ENCODE results near the gene FPGS. TPM values are rescaled to one million over a fixed set of nuclear protein-coding genes. Genes with fewer than 3 reads are reported as not detected.
"Not testable (repeated sequence)": the region's sequence is repeated elsewhere in the genome, so short reads cannot be mapped to it uniquely, and the experiment has no call there.

The FPGS gene, protein sequence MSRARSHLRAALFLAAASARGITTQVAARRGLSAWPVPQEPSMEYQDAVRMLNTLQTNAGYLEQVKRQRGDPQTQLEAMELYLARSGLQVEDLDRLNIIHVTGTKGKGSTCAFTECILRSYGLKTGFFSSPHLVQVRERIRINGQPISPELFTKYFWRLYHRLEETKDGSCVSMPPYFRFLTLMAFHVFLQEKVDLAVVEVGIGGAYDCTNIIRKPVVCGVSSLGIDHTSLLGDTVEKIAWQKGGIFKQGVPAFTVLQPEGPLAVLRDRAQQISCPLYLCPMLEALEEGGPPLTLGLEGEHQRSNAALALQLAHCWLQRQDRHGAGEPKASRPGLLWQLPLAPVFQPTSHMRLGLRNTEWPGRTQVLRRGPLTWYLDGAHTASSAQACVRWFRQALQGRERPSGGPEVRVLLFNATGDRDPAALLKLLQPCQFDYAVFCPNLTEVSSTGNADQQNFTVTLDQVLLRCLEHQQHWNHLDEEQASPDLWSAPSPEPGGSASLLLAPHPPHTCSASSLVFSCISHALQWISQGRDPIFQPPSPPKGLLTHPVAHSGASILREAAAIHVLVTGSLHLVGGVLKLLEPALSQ
- 100 to 1,000 TPM in 1 of 2 donors, 10 to 100 TPM in 1; 96.0 to 150 TPM for total RNA-seq

DNA sequence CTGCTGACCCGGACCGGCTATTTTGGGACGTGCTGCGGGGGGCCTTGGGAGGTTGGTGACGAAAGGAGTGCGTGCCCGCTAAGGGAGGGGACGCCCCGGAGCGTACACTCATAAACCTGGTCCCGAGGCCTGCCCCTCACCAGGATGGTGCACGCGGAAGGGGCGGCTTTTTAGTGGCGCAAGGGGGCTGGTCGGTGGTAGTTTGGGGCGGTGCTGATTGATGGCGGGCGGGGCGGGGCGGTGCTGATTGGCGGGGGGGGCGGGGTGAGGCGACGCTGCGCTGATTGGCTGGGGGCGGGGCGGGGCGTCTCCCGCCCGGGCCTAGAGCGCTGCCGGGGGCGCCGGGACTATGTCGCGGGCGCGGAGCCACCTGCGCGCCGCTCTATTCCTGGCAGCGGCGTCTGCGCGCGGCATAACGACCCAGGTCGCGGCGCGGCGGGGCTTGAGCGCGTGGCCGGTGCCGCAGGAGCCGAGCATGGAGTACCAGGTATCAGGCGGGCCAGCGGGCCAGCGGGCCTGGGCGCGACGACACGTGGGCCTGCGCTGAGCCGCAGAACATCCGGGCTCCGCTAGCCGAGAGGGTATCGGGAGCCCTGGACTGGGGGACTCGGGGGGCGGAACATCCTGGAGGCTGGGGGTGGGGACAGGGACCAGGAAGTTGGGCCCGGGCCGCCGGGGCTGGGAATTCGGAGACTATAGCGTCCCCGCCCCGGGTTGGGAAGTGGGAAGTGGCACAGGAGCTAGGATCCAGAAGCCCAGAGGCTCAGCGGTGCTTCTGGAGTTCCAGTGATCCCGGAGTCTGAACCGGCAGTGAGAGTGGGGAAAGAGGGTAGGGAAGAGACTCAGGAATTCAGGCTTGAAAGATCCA is at the start of gene FPGS:
FPGS (plus strand) TSS at position 307 of the 868 bp plus-strand sequence; CDS start at position 350, 43 bp downstream.
- peak within 1 kb of the TSS; percentile 95 for H3K4me3 Mint-ChIP-seq

DNA sequence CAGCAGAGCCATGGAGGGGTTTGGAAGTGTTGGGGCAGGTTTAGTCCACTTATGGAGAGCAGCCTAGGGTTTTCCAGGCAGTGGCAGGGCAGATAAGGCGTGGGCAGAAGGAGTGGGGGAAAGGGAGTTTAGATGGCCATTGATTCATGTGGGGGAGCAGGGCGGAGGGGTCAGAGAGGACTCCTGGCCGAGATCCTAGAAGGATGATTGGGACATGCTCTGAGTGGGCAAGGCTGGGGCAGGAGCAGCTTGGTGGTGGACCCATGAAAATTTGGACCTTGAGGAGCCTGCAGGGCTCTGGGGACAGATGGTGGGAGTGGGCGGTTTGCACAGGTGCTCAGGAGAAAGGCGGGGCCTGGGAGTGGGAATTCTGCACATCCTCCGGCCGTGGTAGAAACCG is 49.5 kb upstream of the FPGS start:
- peaks cover 0 to 5% of the 10 kb centered on the region in 2 donors for H3K4me1 Mint-ChIP-seq (ENCODE audit: low read depth in 2 of 2)
- H3K27ac Mint-ChIP-seq: peak overlapping the region in 1 of 2 donors; percentile 72
- H3K4me3 Mint-ChIP-seq: no peak overlapping the region
- H3K27me3 Mint-ChIP-seq: no peaks in the 10 kb centered on the region
- no peak for ATAC-seq
- DNase-seq (ENCODE audit: low spot score): no peak
- no peaks in the 10 kb centered on the region for H3K9me3 Mint-ChIP-seq
- H3K36me3 Mint-ChIP-seq: peaks cover 5% of the 10 kb centered on the region

More for the DNA sequence above, at the start of gene FPGS:
- Mint-ChIP-seq H3K27me3 (no peaks in the 10 kb centered on the region), H3K4me1 (ENCODE audit: low read depth in 2 of 2) (peaks cover 6 to 15% of the 10 kb centered on the region in 2 donors), H3K36me3 (no peaks in the 10 kb centered on the region), H3K27ac (peak within 1 kb of the TSS; percentile 93 to 97), H3K9me3 (no peaks in the 10 kb centered on the region)
- ATAC-seq (peak; percentile 92 to 93), DNase-seq (ENCODE audit: low spot score) (peak; percentile 92)

DNA sequence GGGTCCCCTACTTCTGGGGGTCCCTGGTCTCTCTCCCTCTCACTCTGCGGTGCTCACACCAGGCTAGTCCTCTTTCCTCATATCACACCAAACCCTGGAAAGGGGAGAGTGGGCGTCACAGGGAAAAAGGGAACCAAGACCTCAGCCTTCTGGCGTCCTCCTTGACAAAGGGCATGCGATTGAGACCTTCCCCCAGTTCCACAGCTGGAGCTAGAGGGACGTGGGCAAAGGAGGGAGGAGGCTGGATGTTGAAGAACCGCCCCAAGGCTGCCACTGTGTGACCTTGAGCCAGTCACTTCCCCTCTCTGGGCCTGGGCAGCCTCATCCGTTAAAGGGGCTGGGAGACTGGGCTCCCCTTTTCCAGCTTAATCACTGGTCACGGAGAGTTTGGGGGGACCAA is 49.1 kb upstream of the FPGS start:
- peaks cover 5% of the 10 kb centered on the region for H3K36me3 Mint-ChIP-seq
- no peaks in the 10 kb centered on the region for H3K27me3 Mint-ChIP-seq
- no peak overlapping the region for H3K27ac Mint-ChIP-seq
- H3K9me3 Mint-ChIP-seq: no peaks in the 10 kb centered on the region
- no peak overlapping the region for H3K4me3 Mint-ChIP-seq
- ATAC-seq (no peak), DNase-seq (ENCODE audit: low spot score) (no peak)
- peaks cover 0 to 7% of the 10 kb centered on the region in 2 donors for H3K4me1 Mint-ChIP-seq (ENCODE audit: low read depth in 2 of 2)

DNA sequence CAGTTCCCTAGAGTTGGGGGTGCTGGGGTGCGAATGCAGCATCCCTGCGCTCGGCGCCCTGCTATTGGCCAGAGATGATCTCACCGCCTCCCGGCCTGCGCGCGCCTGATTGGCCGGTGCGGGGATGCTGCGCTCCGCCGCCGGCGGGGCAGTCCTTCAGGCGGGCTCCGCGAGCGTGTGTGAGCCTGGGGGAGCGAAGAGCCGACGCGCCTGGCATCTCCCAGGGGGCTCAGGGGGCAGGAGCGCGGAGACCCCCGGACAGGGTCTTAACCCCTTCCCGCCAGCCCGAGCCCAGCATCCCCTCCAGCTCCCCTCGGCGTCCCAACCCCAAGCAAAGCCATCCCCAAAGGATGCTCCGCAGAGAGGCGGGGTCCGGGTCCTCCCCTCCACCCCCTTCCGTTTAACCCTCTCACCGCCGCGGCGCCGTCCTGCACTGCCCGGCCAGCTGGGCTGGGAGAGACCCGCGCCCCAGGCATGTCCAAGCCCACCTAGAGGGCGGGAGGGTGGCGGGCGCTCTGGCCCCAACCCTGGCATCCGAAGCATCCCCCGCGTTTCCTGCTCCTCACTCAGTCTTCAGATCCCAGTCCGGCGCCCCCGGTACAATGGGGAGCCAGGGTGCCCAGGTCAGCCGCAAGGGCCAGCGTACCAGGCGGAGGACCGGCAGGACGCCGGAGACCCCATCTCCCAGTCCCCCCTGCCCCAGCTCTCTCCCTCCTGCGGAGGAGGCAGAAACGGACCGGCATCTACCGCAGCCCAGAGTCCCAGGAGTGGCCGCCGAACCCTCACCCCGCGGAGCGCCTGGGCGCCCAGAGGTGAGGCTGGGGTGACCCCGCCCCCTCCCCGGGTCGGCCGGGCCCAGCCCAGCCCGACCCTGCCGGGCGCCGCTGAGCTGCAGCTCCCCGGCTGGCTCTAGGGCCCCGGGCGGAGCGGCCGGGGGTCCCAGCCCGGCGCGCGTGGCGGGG is 48.3 kb upstream of the FPGS start:
- H3K9me3 Mint-ChIP-seq: no peaks in the 10 kb centered on the region
- DNase-seq (ENCODE audit: low spot score) (no peak), ATAC-seq (peak in 1 of 2 donors; percentile 22)
- H3K36me3 Mint-ChIP-seq: peaks cover 5% of the 10 kb centered on the region
- H3K27me3 Mint-ChIP-seq: no peaks in the 10 kb centered on the region
- peaks cover 0 to 11% of the 10 kb centered on the region in 2 donors for H3K4me1 Mint-ChIP-seq (ENCODE audit: low read depth in 2 of 2)
- H3K4me3 Mint-ChIP-seq: no peak overlapping the region
- H3K27ac Mint-ChIP-seq: no peak overlapping the region

DNA sequence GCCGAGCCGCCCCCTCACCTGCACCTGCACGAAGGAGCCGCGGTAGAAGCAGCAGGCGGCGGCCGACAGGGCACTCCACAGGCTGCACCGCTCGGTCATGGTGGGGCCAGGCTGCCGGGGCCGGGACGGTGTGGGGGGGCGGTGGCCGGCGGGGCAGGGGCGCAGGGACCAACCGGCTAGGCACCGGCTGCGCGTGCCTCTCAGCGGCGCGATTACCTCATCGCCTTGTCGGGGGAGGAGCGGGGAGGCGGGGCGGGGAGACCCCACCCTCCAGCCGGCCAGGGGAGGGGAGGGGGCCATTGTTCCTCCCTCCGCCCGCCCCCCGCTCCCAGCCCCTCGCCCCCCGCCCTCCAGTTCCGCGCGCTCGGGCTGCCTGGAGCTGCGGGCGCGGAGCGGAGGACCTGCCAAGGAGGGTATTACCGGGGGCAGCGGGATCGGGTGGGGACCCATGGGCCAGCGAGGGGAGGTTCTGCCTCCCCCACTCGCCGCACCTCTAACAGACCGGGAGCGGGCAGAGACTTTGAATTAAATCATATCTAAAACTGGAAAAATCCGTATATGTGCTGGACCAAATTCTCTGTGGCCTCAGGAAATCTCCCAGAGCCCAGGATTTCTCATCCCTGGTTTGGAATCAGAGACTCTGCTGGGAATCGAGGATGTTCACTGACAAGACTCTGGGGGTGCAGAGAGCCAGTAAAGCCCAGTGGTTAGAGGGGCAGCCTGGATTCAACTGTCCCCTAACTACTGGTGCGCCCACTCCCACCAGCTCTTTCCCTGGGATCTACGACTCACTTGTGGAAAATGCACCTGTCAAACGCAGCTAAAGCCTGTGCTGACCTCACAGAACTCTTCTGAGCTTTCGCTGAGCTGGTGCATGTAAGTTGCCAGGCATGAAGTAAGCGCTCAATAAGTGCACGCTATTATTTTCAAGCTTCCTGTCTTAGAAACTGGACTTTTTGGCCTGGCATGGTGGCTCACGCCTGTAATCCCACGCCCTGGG is 47.3 kb upstream of the FPGS start:
- ATAC-seq: no peak
- peaks cover 4% of the 10 kb centered on the region for H3K36me3 Mint-ChIP-seq
- no peak overlapping the region for H3K4me3 Mint-ChIP-seq
- no peaks in the 10 kb centered on the region for H3K27me3 Mint-ChIP-seq
- DNase-seq (ENCODE audit: low spot score): no peak
- peaks cover 0 to 11% of the 10 kb centered on the region in 2 donors for H3K4me1 Mint-ChIP-seq (ENCODE audit: low read depth in 2 of 2)
- no peak overlapping the region for H3K27ac Mint-ChIP-seq
- no peaks in the 10 kb centered on the region for H3K9me3 Mint-ChIP-seq

DNA sequence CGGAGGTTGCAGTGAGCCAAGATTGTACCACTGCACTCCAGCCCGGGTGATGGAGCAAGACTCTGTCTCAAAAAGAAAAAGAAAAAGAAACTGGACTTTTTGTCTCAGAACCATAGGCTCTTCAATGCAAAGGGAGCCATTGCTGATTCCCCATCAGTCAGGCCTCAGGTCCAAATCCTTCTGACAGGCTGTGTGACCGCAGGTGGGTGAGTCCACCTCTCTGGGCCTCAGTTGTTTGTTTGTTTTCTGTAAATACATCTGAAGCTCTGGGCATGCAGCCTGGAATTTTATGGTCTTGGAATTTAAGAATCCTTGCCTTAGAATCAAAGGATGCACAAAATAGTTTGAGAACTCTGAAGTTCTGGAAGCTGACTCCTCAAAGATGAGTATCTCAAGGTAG is 46.4 kb upstream of the FPGS start:
- Mint-ChIP-seq H3K4me3 (no peak overlapping the region), H3K27ac (no peak overlapping the region), H3K27me3 (no peaks in the 10 kb centered on the region), H3K4me1 (ENCODE audit: low read depth in 2 of 2) (peaks cover 0 to 11% of the 10 kb centered on the region in 2 donors), H3K36me3 (no peaks in the 10 kb centered on the region), H3K9me3 (no peaks in the 10 kb centered on the region)
- no peak for ATAC-seq
- DNase-seq (ENCODE audit: low spot score): no peak

DNA sequence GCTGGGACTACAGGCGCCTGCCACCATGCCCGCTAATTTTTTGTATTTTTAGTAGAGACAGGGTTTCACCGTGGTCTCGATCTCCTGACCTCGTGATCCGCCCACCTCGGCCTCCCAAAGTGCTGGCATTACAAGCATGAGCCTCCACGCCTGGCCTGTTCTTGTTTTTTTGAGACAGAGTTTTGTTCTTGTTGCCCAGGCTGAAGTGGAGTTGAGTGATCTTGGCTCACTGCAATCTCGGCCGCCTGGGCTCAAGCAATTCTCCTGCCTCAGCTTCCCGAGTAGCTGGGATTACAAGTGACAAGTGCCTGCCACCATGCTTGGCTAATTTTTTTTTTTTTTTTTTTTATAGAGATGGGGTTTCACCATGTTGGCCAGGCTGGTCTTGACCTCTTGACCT is 45.9 kb upstream of the FPGS start:
- not testable (repeated sequence) for H3K27me3 Mint-ChIP-seq; ATAC-seq; H3K27ac Mint-ChIP-seq; H3K4me3 Mint-ChIP-seq; DNase-seq (ENCODE audit: low spot score); H3K9me3 Mint-ChIP-seq; H3K36me3 Mint-ChIP-seq
- H3K4me1 Mint-ChIP-seq (ENCODE audit: low read depth in 2 of 2): peaks cover 0 to 11% of the 10 kb centered on the region in 2 donors

DNA sequence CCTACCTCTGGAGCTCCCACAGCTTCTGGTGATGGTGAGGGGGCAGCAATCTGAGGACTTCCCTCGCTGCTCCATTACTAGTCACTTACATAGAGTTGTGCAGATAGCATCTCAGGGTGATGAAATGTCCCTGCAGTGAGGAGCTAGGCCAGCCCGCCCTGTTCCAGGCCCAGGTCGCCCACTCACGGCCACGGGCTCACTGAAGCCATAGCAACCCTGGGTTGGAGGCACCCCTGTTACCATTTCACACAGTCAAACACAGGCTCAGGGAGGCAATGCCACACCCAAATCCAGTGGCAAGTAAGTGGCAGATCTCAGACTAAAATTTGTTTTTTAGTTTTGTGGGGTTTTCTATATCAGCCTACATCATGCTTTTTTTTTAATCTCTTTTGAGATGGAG is 43.8 kb upstream of the FPGS start:
- Mint-ChIP-seq H3K27me3 (no peaks in the 10 kb centered on the region), H3K27ac (peak overlapping the region; percentile 29 to 38), H3K36me3 (no peaks in the 10 kb centered on the region)

DNA sequence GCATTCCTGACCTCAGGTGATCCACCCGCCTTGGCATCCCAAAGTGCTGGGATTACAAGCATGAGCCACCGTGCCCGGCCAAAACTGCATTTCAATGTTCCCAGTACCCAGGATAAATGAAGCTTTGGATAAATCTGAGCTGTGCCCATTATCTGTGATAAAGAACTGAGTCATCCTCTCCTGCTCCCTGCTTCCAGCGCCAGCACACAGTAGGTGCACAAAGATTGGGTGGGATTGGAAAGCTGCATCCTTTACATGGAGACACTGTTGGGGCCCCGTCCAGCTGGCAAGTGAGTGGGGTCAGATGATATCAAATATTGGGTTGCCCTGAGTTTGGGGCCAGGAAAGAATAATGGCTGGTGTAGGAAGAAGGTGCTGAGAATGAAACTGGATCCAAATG is 41.6 kb upstream of the FPGS start:
- no peak overlapping the region for H3K27ac Mint-ChIP-seq
- no peak overlapping the region for H3K4me3 Mint-ChIP-seq

More for the DNA sequence above, 43.8 kb upstream of the FPGS start:
- H3K4me1 Mint-ChIP-seq (ENCODE audit: low read depth in 2 of 2): peaks cover 13 to 18% of the 10 kb centered on the region in 2 donors
- DNase-seq (ENCODE audit: low spot score) (peak; percentile 31), ATAC-seq (no peak)
- H3K4me3 Mint-ChIP-seq: no peak overlapping the region
- no peaks in the 10 kb centered on the region for H3K9me3 Mint-ChIP-seq

DNA sequence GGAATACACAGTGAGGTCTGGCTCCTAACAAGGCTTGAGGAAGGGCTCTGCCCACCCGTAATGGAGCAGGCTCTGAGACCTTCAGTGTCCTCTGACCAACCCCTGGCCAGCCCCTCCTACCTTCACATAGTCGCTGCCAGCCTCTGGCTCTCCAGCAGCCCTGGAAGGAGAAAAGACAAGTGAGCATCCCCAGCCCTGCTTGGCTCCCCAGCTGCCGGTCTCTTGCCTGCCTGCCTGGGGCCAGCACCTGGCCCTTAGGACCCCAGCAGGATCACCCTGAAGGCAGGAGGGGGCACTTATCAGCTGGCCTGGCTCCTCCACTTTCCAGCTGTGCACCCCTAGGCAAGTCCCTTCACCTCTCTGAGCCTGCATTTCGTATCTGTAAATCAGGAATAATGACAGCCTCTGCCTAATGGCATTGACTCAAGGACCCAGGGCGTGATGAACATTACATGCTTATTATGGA is 41.2 kb upstream of the FPGS start:
- Mint-ChIP-seq H3K9me3 (no peaks in the 10 kb centered on the region), H3K27ac (peak overlapping the region; percentile 96 to 99), H3K4me1 (ENCODE audit: low read depth in 2 of 2) (peaks cover 39% of the 10 kb centered on the region in 2 donors), H3K27me3 (no peaks in the 10 kb centered on the region), H3K36me3 (peaks cover 5% of the 10 kb centered on the region), H3K4me3 (no peak overlapping the region)
- ATAC-seq: no peak
- DNase-seq (ENCODE audit: low spot score): peak; percentile 47

More for the DNA sequence above, 41.6 kb upstream of the FPGS start:
- Mint-ChIP-seq H3K9me3 (no peaks in the 10 kb centered on the region), H3K27me3 (no peaks in the 10 kb centered on the region), H3K4me1 (ENCODE audit: low read depth in 2 of 2) (peaks cover 35% of the 10 kb centered on the region in 2 donors), H3K36me3 (peaks cover under 1% of the 10 kb centered on the region)
- ATAC-seq (no peak), DNase-seq (ENCODE audit: low spot score) (no peak)

DNA sequence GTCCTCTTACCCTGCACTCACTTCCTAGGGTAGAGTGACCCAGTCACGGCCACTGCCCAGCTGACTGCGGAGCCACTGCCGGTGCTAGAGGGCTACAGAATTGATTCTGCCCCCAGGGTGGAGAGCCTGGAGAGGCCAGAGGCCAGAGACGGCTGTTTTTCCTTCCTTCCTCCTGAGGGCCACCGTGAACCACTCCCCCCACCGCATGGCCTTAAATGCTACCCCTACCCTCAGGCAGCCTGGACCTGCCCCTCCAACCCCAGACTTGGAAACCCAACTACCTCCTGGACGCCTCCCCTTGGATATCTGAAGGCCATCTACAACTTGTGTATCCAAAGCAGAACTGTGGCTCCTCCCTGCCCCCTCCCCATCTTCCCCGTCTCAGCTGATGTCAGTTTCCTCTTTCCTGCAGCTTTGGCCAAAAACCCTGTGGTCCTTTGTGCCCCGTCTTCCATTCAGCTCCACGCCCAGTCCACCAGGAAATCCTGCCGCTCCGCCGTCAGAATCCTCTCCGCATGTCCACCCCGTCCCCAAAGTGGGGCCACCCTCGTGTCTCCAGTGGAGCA is 40.5 kb upstream of the FPGS start:
- no peaks in the 10 kb centered on the region for H3K27me3 Mint-ChIP-seq
- peak overlapping the region; percentile 96 to 99 for H3K27ac Mint-ChIP-seq
- H3K4me3 Mint-ChIP-seq: no peak overlapping the region
- DNase-seq (ENCODE audit: low spot score): no peak
- peaks cover 5% of the 10 kb centered on the region for H3K36me3 Mint-ChIP-seq
- no peak for ATAC-seq
- H3K4me1 Mint-ChIP-seq (ENCODE audit: low read depth in 2 of 2): peaks cover 45 to 46% of the 10 kb centered on the region in 2 donors
- H3K9me3 Mint-ChIP-seq: no peaks in the 10 kb centered on the region
